HS-5 (cell line): ENCODE results near the gene MARCHF6.
"Not testable (repeated sequence)": the region's sequence is repeated elsewhere in the genome, so short reads cannot be mapped to it uniquely, and the experiment has no call there.

Experiments
- DNase-seq: peaks from one replicate; pipeline ENCODE4 v3.0.0-alpha.2; 2012; ENCODE audit warnings: low read depth

Gene MARCHF6

DNA sequence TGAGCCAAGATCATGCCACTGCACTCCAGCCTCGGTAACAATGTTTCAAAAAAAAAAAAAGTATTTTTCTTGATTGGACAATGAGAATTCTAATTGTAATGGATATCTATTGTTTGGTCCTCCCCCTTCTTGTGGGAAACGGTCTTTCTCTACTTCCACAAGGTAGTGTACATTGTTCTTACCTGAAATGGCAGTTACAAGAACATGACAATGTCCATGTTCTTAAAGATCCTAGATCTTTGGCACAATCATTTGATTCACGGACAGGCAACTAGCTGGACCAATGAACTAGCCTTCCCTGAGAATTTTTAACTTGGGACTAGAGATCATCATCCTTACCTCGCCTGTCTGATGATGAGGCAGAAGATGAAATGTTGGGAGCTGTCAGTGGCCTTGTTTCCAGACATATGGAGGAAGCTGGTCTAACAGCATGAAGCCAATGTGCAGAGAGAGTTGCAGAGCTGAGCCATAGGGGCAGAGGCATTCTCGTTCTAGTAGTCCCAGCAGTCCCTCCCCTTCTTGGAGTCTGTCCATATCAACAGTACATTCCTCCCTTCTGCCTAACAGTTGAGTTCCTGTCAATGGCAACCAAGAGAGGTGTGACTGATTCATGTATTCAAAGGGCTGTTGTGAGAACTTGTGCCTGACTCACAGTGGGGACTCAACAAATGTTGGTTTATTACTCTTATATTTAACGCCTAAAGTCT, 2.1 kb upstream of the MARCHF6 start:
- DNase-seq = no peak

DNA sequence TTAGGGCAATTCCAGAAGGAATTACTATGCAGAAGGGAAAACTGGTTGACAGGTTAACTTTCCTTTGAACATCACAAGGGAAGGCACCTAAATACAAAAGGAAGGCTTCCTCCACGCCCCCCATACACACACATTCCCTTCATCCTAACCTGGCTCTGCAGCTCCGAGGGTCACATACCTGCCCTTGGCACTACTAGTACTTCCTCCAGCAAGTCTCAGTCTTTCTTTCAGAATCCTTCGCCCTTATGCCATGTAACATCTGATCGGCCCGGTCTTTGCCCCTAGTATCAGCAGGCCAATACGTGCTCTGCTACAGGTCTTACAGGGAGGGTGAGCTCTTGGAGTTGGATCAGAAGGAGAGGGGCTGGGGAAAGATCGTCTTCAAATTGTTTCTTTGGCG, 1.6 kb upstream of the MARCHF6 start:
- no peak for DNase-seq

DNA sequence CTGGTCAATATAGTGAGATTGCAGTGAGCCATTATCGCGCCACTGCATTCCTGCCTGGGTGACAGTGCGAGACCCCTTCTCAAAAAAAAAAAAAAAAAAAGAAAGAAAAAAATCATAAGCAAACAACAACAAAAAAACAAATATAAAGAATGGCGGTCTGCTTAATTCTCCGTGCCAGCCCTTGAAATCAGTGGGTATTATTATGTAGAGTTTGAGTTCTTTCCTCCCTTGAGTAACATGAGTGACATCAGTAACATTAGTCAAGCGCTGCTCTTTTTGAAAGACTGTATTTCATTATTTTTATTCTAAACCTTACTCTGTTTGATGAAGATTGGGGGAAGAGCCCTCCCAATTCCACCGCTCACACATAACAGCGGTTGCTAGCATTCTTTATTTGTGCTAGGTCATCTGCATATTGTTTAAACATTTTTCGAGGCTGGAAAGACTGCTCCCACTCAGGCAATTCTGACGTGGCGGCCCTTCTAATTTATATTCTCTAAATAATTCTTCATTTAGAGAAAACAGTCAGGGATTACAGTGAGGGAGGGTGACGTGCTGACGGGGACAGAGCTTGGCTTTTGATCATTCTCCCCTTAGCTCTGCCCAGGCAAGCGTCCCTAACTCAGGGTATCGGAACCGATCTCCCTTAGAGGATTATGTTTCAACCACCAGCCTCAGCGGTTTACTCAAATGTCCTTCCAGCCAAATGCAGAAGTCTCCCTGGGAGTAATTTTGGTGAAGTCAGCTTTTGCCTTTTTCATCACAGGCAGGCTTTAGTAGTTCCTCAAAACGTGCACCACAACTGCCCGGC, 860 bp upstream of the MARCHF6 start:
- DNase-seq = no peak

DNA sequence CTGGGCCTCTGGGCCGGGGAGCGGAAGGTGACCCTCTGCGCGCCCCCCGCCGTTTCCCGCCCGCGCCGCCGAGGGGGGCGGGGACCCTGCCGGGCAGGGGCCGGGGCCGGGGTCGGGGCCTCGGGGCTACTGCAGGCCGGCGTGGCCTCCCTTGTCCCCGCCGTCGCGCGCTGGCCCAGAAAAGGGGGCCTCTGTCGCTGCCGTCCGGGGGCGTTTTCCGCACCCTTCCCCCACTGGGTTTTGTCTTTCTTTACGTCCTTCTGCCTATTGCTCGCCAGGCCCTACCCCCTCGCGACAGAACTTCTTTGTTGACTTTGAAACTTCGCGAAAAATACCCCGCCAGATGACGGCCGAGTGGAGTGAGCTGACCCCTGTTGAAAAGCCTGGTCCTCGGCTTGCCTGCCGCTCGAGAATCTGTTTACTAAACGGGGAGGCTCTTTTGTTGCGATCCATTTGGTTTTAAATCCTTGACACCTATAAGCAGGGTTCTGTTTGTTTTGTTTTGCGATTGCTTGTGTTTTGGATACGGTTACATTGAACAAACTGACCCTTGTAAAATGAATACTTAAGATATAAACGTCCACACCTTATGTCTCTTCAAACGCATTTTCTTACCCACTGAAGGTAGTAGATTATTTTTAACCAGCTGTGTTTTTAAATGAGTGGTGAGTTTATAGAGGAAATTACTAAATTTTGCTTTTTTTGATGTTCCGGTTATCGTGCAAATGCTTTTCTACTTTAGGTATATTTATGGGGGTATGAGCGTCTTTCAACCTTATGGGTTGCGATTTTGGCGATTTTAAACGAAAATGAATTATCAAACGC, 765 bp downstream of the MARCHF6 start:
- no peak for DNase-seq

DNA sequence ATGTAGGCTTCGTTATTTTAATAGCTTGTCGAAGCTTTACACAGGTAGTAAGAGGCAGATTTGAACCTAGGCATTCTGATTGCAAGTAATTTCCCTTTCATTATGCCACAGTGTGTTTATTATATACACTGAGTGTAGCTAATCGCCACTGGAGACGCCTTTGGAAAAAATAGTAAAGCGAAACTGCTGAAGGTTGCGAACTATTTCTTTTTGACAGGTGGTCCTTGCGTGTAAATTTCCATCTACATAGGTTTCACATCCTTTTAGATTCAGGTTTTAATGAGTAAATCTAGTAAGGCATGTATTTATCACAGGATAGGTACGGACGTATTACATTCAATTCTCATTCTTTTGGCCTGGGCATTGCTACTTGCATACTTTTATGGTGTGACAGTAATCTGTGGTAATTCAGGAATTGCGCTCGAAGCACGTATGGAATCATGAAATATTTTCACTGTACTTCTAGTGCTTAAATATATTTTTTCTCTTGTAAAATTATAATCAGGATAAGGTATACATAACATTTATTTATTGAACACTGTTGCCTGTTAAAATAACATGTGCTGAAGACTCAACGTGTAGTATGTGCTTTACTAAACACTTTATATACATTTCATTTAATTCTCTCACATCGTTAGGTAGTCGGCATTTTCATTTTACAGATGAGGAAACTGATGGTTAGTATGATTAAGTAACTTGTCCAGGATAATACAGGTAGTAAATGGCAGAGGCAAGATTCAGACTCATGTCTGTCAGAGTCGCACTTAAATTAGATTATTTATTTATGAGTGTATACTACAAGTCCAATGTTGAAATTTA, 1.8 kb downstream of the MARCHF6 start:
- DNase-seq = peak; percentile 69

DNA sequence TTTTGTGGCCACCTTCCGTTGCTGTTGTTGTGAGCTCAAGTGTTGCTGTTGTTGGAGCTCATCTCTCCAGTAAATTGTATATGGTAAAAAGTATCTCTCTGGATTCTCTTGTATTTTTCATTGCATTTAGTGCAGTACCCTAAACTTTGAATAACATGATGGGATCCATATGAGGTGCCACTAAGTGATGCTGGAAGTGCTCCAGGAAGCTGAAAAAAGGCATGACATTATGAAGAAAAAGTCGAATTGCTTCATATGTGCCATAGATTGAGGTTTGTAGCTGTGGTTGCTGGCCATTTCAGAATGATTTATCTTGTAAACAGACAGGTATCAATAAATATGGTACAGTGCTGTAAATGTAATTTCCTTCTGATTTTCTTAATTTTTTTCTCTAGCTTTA, 5.5 kb downstream of the MARCHF6 start:
- no peak for DNase-seq

DNA sequence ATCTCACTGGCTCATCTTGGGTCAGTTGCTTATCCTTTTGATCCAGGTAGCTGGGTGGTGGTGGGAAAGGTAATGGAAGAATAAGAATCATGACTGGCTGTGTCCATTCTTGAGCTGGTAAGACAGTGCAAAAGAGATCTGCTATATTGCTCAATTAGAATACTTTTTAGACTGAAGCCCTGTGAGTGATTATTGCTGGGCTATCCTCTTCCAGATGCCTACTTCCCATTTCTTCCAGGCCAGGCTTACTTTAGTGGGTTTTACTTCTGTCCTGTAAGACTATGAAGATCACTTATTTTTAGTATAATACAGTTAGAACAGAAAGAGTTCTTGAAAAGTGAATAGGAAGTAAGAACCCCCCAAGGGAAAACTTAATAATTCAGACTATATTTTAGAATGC, 7.2 kb downstream of the MARCHF6 start:
- no peak for DNase-seq

DNA sequence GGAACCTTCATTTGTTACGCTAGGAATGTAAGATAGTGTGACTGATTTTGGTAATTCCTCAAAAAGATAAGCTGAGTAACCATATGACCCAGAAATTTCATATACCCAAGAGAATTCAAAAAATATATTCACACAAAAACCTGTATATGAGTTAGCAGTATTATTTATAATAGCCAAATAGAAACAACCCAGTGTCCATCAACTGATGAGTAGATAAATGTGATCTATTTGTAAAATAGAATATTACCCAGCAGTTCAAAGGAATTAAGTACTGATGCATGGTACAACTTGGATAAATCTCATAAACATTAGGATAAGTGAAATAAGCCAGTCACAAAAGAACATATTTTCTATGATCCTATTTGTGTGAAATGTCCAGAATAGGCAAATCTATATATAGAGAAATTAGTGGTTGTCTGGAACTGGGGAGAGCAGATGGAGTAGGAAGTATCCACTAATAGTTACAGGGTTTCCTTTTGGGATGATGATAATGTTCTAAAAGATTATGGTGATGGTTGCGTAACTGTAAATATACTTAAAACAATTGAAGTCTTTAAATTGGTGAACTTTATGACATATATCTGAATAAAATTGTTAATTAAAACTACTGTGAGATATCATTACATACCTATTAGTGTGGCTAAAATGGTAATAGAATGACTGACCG, 10.2 kb downstream of the MARCHF6 start:
- DNase-seq = no peak

DNA sequence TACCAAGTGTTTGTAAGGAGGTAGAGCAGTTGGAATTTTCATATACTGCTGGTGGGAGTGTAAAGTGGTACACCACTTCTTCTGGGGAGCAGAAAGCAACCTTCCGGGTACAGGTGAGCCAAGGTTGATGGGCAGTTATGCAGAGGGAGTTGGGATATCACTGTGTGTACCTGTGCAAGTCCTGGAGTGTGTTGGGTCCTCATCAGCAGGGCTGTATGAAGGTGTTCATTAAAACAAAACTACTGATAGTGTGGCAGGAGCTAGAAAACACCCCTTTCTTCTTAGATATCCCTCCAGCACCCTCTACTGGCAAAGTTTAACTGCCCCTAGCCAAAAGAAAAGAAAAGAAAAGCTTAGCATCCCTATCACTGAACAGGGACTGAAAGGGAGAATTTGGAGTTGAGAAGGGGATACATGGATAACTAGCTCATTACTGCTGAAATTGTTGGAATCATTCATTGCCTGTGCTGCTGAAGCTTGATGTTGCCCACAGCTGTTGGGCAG, 10.7 kb downstream of the MARCHF6 start:
- DNase-seq = no peak

DNA sequence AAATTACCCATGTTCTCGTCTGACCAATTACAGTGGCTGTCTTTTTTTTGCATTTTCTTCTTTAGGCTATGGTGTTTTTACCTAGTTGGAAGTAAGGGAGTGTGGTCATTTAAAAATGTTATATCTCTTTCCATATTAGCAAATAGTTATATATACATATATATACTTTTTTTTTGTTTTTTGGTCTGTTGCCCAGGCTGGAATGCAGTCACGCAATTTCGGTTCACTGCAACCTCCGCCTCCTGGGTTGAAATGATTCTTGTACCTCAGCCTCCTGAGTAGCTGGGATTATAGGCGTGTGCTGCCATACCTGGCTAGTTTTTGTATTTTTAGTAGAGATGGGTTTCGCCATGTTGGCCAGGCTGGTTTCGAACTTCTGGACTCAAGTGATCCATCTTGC, 12.3 kb downstream of the MARCHF6 start:
- no peak for DNase-seq

DNA sequence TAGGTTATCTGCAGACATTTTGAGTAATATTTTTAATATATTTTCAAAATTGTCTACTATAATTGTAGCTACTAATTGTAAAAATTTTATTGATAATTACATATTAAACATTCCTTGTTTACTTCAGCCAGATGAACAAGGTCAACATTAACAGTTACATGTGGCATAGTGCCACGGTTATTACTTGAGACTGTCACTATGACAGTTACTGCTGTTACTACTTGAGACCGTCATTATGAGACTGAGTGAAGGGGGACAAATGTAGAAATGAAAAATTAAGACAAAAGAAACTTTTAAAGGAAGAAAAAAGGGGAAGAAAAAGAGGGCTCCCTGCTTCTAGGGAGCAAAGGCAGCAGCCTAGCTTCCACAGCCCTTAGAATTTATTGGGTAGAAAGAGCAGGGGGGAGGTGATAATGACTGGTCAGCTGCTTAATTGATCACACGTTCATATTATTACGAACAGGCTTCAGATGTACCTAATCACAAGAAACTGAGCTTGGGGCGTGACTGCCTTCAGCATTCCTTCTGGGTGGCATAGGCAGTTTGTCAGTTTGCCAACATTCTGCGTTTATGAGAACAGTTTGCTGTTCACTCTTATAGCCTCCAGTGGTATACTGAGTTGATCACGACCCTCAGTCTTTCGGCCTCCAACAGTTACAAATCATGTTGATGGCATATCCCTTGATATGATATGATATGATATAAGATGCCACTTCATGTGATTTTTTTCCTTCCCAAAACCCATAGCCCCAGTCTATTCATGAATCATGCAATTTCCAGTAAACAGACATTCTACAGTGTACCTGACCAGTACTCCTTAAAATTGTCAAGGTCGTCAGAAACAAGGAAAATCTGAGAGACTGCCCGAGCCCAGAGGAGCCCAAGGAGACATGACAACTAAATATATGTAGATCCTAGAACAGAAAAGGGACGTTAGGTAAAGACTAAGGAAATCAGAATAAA, 13.1 kb downstream of the MARCHF6 start:
- no peak for DNase-seq

DNA sequence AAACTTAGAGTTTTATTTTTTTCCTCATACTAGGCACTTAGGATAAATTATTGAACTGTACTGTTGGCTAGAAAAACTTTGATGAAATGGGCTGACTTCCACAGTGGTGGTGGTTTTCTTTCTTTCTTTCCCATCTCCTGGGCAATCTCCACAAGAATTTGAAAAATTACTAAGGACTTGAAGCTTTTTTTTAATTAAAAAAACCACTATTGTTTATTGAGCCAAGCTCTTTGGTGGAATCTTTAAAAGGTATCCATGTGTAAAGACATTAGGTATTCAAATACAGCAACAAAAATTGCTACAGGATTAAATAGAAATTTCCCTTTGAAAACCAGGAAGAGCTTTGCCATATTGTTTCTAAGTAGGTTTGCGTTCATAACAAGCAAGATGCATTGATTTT, 14.1 kb downstream of the MARCHF6 start:
- DNase-seq = no peak

DNA sequence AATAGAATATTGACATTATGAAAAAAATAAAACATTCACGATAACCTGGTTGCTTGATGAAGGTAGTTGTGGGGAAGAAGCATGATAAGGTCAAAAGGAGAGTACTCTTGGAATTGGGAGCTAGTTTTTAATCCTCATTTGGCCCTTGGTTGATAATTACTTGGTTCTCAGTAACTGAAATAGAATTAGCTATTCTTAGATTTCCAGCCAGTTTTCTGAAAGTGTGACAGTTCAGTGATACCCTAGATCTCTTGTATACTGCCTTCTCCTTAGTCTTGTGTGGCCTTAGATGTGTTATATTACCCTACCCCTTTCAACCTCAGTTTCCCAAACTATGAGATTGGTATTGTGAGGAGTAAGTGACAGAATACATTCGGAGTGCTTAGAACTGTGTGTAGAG, 17.4 kb downstream of the MARCHF6 start:
- DNase-seq = no peak

DNA sequence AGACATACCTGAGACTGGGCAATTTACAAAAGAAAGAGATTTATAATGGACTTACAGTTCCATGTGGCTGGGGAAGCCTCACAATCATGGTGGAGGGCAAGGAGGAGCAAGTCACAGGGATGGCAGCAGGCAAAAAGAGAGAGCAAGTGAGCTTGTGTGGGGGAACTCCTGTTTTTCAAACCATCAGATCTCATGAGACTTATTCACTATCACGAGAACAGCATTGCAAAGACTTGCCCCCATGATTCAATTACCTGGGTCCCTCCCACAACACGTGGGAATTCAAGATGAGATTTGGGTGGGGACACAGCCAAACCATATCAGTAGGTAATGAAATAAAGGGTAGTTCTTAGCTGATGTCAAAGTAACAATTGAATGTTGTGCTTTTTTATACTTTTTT, 17.9 kb downstream of the MARCHF6 start:
- DNase-seq = not testable (repeated sequence)

DNA sequence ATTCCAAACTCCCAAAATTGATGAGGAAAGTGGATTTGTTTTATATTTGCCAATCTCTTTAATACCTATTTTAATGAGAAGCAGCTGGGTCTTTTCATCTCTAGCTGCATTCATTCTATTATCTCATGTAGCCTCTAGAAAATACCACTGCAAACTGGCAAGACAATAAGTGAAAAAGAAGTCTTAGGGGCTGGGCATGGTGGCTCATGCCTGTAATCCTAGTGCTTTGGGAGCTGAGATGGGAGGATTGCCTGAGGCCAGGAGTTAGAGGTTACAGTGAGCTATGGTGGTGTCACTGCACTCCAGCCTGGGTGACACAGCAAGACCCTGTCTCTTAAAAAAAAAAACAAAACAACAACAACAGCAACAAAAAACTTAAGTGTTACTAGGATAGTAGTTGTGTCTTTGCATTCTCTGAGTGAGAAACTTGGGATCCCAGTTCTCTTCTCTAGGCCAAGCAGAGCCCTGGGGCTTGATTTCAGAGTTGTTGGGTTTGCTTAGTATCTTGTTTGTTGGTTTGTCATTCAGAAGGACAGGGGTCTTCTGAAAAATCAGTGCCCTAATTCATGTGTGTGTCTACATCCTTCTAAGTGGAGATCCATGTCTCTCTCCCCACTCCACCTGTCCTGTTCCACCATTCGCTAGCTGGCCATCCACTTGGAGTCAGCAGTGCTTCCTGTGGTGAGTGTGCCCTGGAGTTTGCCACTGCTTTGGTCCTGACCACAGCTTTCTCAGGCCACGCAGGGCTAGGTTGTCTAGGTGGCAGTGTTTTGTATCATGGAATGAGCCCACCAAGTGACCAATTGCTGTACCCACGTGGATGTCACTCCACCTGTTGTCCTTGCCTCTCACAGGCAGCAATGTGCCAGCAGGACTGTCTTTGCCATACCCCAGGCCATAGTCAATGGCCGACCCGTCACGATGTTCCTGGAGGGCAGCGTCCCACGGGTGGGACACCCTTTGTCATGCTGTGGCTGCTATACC, 19.5 kb downstream of the MARCHF6 start:
- no peak for DNase-seq

DNA sequence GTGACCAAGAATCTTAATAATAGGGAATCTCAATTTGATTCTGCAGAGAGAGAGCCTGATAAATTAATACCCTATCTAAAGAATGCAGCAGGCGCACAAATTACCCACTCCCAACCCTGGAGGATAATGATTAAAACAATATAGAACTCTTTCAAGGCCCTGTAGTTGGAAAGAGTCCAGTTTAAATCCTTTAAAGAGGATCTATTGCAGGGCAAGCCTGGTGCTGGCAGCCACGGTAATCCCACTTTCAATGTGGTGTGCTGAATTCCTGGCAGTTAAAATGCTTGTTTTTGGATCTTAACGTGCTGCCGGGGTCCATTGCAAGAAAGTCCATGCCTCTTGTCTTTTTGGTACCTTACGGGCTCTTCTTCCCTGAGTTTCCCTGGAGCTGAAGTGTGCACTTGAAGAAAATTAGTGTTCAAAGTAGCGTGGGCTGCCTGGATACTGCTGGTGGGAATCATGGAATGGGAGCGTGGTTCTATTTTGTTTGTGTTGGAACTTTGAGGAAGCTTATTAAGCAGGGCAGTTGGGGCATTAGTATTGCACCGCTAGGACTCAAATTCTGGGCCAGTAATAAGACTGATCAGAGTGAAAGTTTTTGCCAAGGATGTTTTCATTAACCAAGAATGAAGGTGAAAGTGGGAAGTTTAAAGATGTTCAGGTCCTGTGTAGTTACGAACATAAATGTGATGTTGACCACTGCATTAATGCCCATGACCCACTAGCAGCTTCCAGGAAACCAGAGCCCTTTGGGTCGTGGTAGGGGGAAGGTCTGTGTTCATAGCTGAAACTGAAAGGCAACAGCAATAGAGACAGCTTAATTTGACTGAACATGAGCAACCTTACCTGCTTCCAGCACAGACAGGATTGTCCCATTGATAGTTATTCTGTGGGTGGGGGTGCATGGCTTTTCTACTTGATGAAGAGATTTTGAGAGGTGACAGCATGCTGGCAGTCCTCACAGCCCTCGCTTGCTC, 20.8 kb downstream of the MARCHF6 start:
- DNase-seq = no peak

DNA sequence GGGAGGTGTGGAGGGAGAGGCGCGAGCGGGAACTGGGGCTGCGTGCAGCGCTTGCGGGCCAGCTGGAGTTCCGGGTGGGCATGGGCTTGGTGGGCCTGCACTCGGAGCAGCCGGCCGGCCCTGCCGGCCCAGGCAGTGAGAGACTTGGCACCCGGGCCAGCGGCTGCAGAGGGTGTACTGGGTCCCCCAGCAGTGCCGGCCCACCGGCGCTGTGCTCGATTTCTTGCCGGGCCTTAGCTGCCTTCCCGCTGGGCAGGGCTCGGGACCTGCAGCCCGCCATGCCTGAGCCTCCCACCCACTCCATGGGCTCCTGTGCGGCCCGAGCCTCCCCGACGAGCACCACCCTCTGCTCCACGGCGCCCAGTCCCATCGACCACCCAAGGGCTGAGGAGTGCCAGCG, 21.7 kb downstream of the MARCHF6 start:
- DNase-seq = not testable (repeated sequence)

DNA sequence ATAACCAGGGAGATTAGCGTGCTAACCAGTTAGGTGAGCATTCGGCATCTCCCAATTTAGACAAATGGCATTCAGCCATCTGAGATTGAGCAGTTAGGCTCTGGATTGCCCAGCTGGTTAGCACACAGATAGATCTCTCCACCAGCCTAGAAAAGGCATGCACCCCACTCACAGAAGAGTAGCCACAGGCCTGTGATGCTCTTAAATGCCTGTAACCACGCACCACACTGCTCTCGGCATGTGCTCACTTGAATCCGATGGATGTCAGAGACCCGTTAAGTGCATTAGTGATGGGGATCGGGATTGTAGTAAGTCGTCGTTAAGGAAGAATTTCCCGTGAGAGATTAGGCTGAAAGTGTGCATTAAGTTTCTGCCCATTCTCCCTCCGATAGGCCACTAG, 23.0 kb downstream of the MARCHF6 start:
- no peak for DNase-seq
